Liver (tissue), 9 donors: ENCODE measurements around the gene FARSA. TPM values are rescaled to one million over a fixed set of nuclear protein-coding genes. Genes with fewer than 3 reads are reported as not detected.

Experiments used
- DNase-seq: peaks from one replicate; pipeline ENCODE4 v3.0.0-alpha.2; 2017; ENCODE audit warnings: low spot score
- H3K27ac ChIP-seq, 2 donors: one replicate each; pipeline ENCODE4 v1.7.0; 2013; ENCODE audit warnings: inconsistent platforms in 2 of 2, low read length in 2 of 2, control low read depth in 1 of 2, low read depth in 1 of 2, mild to moderate bottlenecking in 1 of 2
- H3K27me3 ChIP-seq, 4 donors: one replicate each; pipeline versions ENCODE4 v1.6.1 to v1.7.0; 2013; ENCODE audit warnings: low read length in 3 of 4, inconsistent platforms in 1 of 4, mild to moderate bottlenecking in 1 of 4, moderate library complexity in 1 of 4; ENCODE audit not compliant: control insufficient read depth in 4 of 4, insufficient read depth in 4 of 4
- H3K36me3 ChIP-seq, 4 donors: one replicate each; pipeline versions ENCODE4 v1.6.1 to v1.7.0; 2013; ENCODE audit warnings: low read length in 3 of 4, mild to moderate bottlenecking in 3 of 4, low read depth in 1 of 4, moderate library complexity in 1 of 4; ENCODE audit not compliant: control insufficient read depth in 4 of 4, insufficient read depth in 3 of 4
- H3K4me1 ChIP-seq, 4 donors: one replicate each; pipeline versions ENCODE4 v1.6.1 to v1.7.0; 2013; ENCODE audit warnings: low read length in 3 of 4, mild to moderate bottlenecking in 3 of 4, moderate library complexity in 1 of 4; ENCODE audit not compliant: control insufficient read depth in 4 of 4, insufficient read depth in 4 of 4
- H3K4me3 ChIP-seq, 3 donors: one replicate each; pipeline versions ENCODE4 v1.6.1 to v1.7.0; 2013; ENCODE audit warnings: low read length in 3 of 3, control low read depth in 1 of 3, low read depth in 1 of 3, mild to moderate bottlenecking in 1 of 3
- H3K9ac ChIP-seq, 2 donors: one replicate each; pipeline ENCODE4 v1.7.0; 2013; ENCODE audit warnings: low read length in 2 of 2, mild to moderate bottlenecking in 2 of 2, moderate library complexity in 2 of 2, control low read depth in 1 of 2, low read depth in 1 of 2
- H3K9me3 ChIP-seq, 4 donors: one replicate each; pipeline versions ENCODE4 v1.6.1 to v1.7.0; 2013; ENCODE audit warnings: low read length in 3 of 4; ENCODE audit not compliant: control insufficient read depth in 4 of 4
- EGR1 ChIP-seq, 2 donors: IDR thresholded peaks; 2 replicates each; pipeline ENCODE4 v1.6.1; 2016 to 2018; ENCODE audit warnings: antibody characterized with exemption in 2 of 2, low read depth in 2 of 2
- FOXA1 ChIP-seq: IDR thresholded peaks from 2 replicates; pipeline ENCODE4 v1.6.1; 2016; ENCODE audit warnings: antibody characterized with exemption
- FOXA2 ChIP-seq: IDR thresholded peaks from 2 replicates; pipeline ENCODE4 v1.6.1; 2016; ENCODE audit warnings: antibody characterized with exemption
- GABPA ChIP-seq, 2 donors: IDR thresholded peaks in 1 of 2; conservative IDR thresholded peaks in 1 of 2; 2 replicates each; pipeline ENCODE4 v1.6.1; 2016; ENCODE audit warnings: antibody characterized with exemption in 2 of 2, mild to moderate bottlenecking in 1 of 2, moderate library complexity in 1 of 2
- HNF4A ChIP-seq, 2 donors: conservative IDR thresholded peaks; 2 replicates each; pipeline ENCODE4 v1.6.1; 2016; ENCODE audit warnings: antibody characterized with exemption in 2 of 2, mild to moderate bottlenecking in 2 of 2
- HNF4G ChIP-seq: IDR thresholded peaks from 2 replicates; pipeline ENCODE4 v1.6.1; 2016; ENCODE audit warnings: antibody characterized with exemption
- JUND ChIP-seq, 2 donors: IDR thresholded peaks; 2 replicates each; pipeline ENCODE4 v1.6.1; 2016; ENCODE audit warnings: antibody characterized with exemption in 2 of 2
- NR2F2 ChIP-seq: IDR thresholded peaks from 2 replicates; pipeline ENCODE4 v1.6.1; 2016; ENCODE audit warnings: antibody characterized with exemption
- RAD21 ChIP-seq, 2 donors: IDR thresholded peaks; 2 replicates each; pipeline ENCODE4 v1.6.1; 2016; ENCODE audit warnings: antibody characterized with exemption in 2 of 2, mild to moderate bottlenecking in 2 of 2
- RXRA ChIP-seq, 2 donors: IDR thresholded peaks; 2 replicates each; pipeline ENCODE4 v1.6.1; 2017 to 2018; ENCODE audit warnings: antibody characterized with exemption in 2 of 2, mild to moderate bottlenecking in 1 of 2
- SP1 ChIP-seq: IDR thresholded peaks from 2 replicates; pipeline ENCODE4 v1.6.1; 2018; ENCODE audit warnings: antibody characterized with exemption, mild to moderate bottlenecking
- TAF1 ChIP-seq: conservative IDR thresholded peaks from 2 replicates; pipeline ENCODE4 v1.6.1; 2016; ENCODE audit warnings: antibody characterized with exemption, mild to moderate bottlenecking
- YY1 ChIP-seq: IDR thresholded peaks from 2 replicates; pipeline ENCODE4 v1.6.1; 2016; ENCODE audit warnings: antibody characterized with exemption, mild to moderate bottlenecking
- WGBS: extraction: QIAGEN DNeasy Blood & Tissue Kit; methylation state at CpG from one replicate; pipeline ENCODE4 v1.1.7; 2013; 5-methylcytosine and 5-hydroxymethylcytosine counted together
- polyA plus RNA-seq, 2 donors: library from polyadenylated mRNA; stranded (reverse) in 1 of 2; unstranded in 1 of 2; fragments of 200-250 nt in 1 of 2; fragments of >200 nt in 1 of 2; fragmentation: Nextera tagmentation in 1 of 2; extraction: Ambion mirVana in 1 of 2; gene quantifications; one replicate each; pipeline versions ENCODE4 v1.2.1 to v1.2.3, GENCODE V29; 2013 to 2015
- total RNA-seq, 2 donors: library from RNA; depleted of rRNA; stranded (reverse); fragments of >200 nt; gene quantifications; one replicate each; pipeline ENCODE4 v1.2.3, GENCODE V29; 2014
- TF ChIP-seq, protein P1 (sequence below): IDR thresholded peaks from 2 replicates; pipeline ENCODE4 v1.6.1; 2016; ENCODE audit warnings: antibody characterized with exemption
- TF ChIP-seq, protein P2 (sequence below): fragments of 150-350 bp; IDR thresholded peaks from 2 replicates; pipeline ENCODE4 v1.5.1; 2017; ENCODE audit warnings: improper control_type of control experiment, low read depth, low read length; ENCODE audit not compliant: missing input control
- TF ChIP-seq, protein P3 (sequence below): IDR thresholded peaks from 2 replicates; pipeline ENCODE4 v1.6.1; 2016; ENCODE audit warnings: antibody characterized with exemption
- TF ChIP-seq, protein P4 (sequence below): IDR thresholded peaks from 2 replicates; pipeline ENCODE4 v1.6.1; 2016; ENCODE audit warnings: antibody characterized with exemption
- TF ChIP-seq, protein P5 (sequence below): IDR thresholded peaks from 2 replicates; pipeline ENCODE4 v1.6.1; 2016; ENCODE audit warnings: antibody characterized with exemption, mild to moderate bottlenecking
- donor health status: healthy.
- donor health status: healthy.
- donor health status: healthy.
- donor health status: healthy.
- donor health status: healthy.

Gene FARSA
- total and polyA plus RNA-seq, 4 donors: 29.8 to 50.1 (median 34.3) TPM

DNA sequence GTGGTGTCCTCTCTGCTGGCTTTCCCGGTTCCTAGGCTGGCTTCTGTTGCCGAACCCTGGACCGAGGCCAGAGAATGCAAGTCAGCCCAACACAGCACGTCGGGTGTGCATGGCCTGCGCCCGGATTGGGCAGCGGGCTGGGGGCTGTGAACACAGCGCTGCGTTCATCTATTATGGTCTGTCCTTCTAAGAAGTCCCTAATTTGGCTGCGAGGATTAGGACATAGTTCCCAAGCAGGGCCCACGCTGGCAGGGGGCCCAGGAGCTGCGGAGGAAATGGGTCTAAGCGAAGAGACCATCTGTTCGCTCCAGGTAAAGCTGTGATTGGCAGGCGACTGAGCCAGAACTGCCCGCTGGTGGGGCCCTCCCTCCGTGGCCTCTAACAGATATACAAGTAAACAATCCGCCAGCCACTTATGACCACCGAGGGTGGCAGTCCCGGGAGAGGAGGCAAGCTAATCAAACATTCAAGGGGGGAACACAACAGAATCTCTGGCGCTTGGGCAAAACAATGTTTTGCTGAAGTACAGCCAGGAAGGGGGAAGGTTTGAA, 20.4 kb downstream of the FARSA start:
- Histone ChIP-seq H3K27ac (no peak overlapping the region), H3K36me3 (no peaks in the 10 kb centered on the region), H3K9me3 (no peaks in the 10 kb centered on the region), H3K9ac (no peak overlapping the region), H3K4me1 (peaks cover 0 to 7% (median 5%) of the 10 kb centered on the region in 4 donors), H3K4me3 (no peak overlapping the region), H3K27me3 (no peaks in the 10 kb centered on the region)
- no peak for TF ChIP-seq HNF4G
- TF ChIP-seq, protein P1, sequence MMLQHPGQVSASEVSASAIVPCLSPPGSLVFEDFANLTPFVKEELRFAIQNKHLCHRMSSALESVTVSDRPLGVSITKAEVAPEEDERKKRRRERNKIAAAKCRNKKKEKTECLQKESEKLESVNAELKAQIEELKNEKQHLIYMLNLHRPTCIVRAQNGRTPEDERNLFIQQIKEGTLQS: no peak
- DNase-seq: no peak
- WGBS: 32% methylated on average over 22 of the region's 22 CpGs

DNA sequence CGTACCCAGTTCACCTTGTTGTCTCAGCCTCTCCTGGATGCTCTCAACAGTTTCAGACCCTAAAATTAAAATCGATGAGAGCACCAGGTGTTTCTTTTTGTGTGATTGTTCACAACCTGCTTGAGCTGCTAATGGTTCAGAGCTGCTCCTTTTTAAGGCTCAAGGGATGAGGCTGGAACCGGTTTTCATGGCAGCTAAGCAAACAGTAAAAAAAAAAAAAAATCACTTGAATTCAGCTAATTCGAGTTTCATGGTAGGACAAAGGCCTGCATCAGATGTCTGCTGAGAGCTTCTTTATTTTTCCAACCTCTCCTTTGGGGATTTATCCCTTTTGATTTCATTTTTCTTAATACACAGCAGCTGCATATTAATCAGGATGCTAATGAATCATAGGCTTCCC, 20.9 kb downstream of the FARSA start:
- H3K4me1 ChIP-seq: peaks cover 0 to 7% (median 5%) of the 10 kb centered on the region in 4 donors
- no peaks in the 10 kb centered on the region for H3K9me3 ChIP-seq
- WGBS: 60% methylated on average over 4 of the region's 4 CpGs
- no peak overlapping the region for H3K4me3 ChIP-seq
- TF ChIP-seq, protein P2, sequence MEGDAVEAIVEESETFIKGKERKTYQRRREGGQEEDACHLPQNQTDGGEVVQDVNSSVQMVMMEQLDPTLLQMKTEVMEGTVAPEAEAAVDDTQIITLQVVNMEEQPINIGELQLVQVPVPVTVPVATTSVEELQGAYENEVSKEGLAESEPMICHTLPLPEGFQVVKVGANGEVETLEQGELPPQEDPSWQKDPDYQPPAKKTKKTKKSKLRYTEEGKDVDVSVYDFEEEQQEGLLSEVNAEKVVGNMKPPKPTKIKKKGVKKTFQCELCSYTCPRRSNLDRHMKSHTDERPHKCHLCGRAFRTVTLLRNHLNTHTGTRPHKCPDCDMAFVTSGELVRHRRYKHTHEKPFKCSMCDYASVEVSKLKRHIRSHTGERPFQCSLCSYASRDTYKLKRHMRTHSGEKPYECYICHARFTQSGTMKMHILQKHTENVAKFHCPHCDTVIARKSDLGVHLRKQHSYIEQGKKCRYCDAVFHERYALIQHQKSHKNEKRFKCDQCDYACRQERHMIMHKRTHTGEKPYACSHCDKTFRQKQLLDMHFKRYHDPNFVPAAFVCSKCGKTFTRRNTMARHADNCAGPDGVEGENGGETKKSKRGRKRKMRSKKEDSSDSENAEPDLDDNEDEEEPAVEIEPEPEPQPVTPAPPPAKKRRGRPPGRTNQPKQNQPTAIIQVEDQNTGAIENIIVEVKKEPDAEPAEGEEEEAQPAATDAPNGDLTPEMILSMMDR: no peak
- TF ChIP-seq NR2F2 (no peak), RAD21 (IDR thresholded peaks at IDR 0.05) (no peak), FOXA2 (no peak), EGR1 (IDR thresholded peaks at IDR 0.05; ENCODE audit: low read depth in 2 of 2) (no peak), RXRA (IDR thresholded peaks at IDR 0.05) (no peak), FOXA1 (no peak), TAF1 (no peak), JUND (IDR thresholded peaks at IDR 0.05) (no peak), SP1 (no peak), GABPA (IDR thresholded peaks at IDR 0.05 in 1 of 2, conservative IDR thresholded peaks at IDR 0.05 in 1 of 2) (no peak), YY1 (no peak), HNF4A (conservative IDR thresholded peaks at IDR 0.05) (no peak), HNF4G (no peak)
- TF ChIP-seq, protein P3, sequence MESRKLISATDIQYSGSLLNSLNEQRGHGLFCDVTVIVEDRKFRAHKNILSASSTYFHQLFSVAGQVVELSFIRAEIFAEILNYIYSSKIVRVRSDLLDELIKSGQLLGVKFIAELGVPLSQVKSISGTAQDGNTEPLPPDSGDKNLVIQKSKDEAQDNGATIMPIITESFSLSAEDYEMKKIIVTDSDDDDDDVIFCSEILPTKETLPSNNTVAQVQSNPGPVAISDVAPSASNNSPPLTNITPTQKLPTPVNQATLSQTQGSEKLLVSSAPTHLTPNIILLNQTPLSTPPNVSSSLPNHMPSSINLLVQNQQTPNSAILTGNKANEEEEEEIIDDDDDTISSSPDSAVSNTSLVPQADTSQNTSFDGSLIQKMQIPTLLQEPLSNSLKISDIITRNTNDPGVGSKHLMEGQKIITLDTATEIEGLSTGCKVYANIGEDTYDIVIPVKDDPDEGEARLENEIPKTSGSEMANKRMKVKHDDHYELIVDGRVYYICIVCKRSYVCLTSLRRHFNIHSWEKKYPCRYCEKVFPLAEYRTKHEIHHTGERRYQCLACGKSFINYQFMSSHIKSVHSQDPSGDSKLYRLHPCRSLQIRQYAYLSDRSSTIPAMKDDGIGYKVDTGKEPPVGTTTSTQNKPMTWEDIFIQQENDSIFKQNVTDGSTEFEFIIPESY: no peak
- TF ChIP-seq, protein P4, sequence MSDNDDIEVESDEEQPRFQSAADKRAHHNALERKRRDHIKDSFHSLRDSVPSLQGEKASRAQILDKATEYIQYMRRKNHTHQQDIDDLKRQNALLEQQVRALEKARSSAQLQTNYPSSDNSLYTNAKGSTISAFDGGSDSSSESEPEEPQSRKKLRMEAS: no peak
- TF ChIP-seq, protein P1: no peak
- TF ChIP-seq, protein P5, sequence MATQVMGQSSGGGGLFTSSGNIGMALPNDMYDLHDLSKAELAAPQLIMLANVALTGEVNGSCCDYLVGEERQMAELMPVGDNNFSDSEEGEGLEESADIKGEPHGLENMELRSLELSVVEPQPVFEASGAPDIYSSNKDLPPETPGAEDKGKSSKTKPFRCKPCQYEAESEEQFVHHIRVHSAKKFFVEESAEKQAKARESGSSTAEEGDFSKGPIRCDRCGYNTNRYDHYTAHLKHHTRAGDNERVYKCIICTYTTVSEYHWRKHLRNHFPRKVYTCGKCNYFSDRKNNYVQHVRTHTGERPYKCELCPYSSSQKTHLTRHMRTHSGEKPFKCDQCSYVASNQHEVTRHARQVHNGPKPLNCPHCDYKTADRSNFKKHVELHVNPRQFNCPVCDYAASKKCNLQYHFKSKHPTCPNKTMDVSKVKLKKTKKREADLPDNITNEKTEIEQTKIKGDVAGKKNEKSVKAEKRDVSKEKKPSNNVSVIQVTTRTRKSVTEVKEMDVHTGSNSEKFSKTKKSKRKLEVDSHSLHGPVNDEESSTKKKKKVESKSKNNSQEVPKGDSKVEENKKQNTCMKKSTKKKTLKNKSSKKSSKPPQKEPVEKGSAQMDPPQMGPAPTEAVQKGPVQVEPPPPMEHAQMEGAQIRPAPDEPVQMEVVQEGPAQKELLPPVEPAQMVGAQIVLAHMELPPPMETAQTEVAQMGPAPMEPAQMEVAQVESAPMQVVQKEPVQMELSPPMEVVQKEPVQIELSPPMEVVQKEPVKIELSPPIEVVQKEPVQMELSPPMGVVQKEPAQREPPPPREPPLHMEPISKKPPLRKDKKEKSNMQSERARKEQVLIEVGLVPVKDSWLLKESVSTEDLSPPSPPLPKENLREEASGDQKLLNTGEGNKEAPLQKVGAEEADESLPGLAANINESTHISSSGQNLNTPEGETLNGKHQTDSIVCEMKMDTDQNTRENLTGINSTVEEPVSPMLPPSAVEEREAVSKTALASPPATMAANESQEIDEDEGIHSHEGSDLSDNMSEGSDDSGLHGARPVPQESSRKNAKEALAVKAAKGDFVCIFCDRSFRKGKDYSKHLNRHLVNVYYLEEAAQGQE: no peak
- no peak overlapping the region for H3K9ac ChIP-seq
- H3K27me3 ChIP-seq: no peaks in the 10 kb centered on the region
- DNase-seq: no peak
- H3K27ac ChIP-seq: no peak overlapping the region
- H3K36me3 ChIP-seq: no peaks in the 10 kb centered on the region
